SKM-1 treated with dmso at 0.1 percent for 144 hours (cell line): ENCODE measurements around the gene TICAM1.

Source experiments
- DNase-seq: peaks from one replicate; lab custom pipeline; 2025; ENCODE audit not compliant: unreplicated experiment; lab: John Stamatoyannopoulos, UW

TICAM1 gene

GRCh38 chr19:4773047-4773640 lies 58.4 kb downstream of the TICAM1 start:
- no peak for DNase-seq

GRCh38 chr19:4772566-4772965 lies 58.9 kb downstream of the TICAM1 start:
- no peak for DNase-seq

GRCh38 chr19:4768934-4769777 lies 62.4 kb downstream of the TICAM1 start:
- no peak for DNase-seq
